Measurements from ENCODE around the gene TAF9B.
"Not testable (repeated sequence)": the region's sequence is repeated elsewhere in the genome, so short reads cannot be mapped to it uniquely, and the experiment has no call there.

The TAF9B gene, protein sequence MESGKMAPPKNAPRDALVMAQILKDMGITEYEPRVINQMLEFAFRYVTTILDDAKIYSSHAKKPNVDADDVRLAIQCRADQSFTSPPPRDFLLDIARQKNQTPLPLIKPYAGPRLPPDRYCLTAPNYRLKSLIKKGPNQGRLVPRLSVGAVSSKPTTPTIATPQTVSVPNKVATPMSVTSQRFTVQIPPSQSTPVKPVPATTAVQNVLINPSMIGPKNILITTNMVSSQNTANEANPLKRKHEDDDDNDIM

DNA sequence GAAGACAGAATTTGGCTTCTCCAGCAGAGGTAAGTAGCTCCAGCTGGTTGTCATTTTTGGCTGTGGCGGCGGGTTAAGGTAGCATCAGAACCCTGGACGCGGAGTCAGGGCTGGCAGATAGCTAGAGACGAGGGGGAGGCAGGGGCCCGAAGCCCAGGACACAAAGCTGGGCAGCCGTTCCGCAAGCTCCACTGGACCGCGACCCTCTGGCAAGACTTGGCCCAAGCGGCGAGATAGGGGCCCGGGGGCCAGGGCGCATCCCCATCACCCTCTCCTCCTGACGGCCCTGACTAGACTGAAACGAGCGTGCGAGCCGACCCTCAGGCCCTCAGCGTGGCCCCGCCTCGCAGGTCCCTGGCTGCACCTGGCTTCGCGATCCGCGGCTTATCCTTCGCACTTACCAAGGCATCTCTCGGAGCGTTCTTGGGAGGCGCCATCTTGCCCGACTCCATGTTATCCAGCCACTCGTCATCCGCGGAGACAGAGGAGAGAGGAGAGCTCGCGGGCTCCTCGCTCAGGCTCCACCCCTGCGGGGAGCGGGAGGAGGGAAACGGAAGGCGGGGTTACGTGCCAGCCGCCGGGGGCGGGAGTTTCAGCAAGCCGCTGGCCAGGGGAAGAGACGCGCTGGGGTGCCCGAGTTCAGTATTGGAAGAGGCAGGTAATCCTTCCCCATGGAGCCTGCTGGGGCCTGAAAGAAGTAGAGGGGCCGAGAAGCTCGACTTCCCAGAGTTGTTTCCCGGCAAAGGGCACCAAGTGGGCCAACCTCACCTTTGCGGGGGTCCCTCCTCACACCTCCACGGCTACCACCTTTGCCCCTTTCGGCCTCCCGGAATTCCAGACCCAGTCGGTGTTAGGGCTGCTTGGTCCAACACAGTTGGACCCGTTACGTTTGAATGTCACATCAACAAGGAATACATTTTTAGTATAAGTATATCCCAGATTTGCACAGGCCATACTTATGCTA is at the start of gene TAF9B:
Gene TAF9B, minus strand, starts transcription at position 491 of the 964 bp plus-strand sequence. Its CDS starts 39 bp downstream, at position 452.
- in situ Hi-C loops (cut with HindIII; ENCODE audit: low sequenced_read_pairs), result no loop called here

DNA sequence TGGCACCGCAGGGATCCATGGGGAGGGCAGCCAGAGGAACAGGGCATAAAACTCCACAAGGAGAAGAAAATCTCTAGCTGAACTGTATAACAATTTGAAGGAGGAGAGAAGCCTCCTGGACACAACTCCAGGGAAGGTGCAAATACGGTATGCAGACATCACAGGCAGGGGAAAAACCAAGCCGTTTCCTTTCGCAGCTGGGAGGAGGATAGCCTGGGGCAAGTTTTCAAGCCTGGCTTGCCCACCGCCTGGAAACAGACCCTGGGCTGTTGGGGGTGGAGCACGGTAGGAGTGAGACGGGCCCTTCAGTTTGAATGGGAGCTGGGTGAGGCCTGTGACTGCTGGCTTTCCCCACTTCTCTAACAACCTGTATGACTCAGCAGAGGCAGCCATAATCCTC is 43.4 kb upstream of the TAF9B start:
- H3K4me3 ChIP-seq (ENCODE audit: low read depth, low read length), result no peak overlapping the region

More for the DNA sequence above, at the start of gene TAF9B:
- peak; percentile 53 for DNase-seq (ENCODE audit: low read depth)
- peak within 1 kb of the TSS; percentile 75 for H3K4me3 ChIP-seq (ENCODE audit: low read depth, low read length)
- TF ChIP-seq, protein P1, sequence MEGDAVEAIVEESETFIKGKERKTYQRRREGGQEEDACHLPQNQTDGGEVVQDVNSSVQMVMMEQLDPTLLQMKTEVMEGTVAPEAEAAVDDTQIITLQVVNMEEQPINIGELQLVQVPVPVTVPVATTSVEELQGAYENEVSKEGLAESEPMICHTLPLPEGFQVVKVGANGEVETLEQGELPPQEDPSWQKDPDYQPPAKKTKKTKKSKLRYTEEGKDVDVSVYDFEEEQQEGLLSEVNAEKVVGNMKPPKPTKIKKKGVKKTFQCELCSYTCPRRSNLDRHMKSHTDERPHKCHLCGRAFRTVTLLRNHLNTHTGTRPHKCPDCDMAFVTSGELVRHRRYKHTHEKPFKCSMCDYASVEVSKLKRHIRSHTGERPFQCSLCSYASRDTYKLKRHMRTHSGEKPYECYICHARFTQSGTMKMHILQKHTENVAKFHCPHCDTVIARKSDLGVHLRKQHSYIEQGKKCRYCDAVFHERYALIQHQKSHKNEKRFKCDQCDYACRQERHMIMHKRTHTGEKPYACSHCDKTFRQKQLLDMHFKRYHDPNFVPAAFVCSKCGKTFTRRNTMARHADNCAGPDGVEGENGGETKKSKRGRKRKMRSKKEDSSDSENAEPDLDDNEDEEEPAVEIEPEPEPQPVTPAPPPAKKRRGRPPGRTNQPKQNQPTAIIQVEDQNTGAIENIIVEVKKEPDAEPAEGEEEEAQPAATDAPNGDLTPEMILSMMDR (IDR thresholded peaks at IDR 0.05; ENCODE audit: low read depth, low read length, missing control alignments), result no peak

DNA sequence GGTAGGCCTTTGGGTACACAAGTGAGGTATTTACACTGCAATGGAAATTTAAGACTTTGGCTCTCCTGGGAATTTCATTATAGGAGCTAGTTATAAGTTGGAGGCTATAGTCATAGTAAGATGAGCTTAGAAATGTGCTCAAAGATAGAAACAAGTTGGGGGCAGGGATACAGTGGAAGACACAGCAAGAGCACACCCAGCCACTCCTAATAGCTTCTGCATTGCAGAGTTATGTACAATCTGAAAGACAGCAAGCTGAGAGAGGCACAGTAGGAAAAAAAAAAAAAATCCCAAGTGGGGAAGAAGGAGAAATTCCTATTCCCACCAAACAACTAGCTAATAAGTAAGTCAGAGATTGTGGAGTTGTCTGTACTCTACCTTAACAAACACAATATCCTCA is 41.9 kb upstream of the TAF9B start:
- TF ChIP-seq, protein P1 (IDR thresholded peaks at IDR 0.05; ENCODE audit: low read depth, low read length, missing control alignments), result no peak
- DNase-seq (ENCODE audit: low read depth), result no peak
- no peak overlapping the region for H3K4me3 ChIP-seq (ENCODE audit: low read depth, low read length)
- in situ Hi-C loops (cut with HindIII; ENCODE audit: low sequenced_read_pairs), result no loop called here

More for the DNA sequence above, 43.4 kb upstream of the TAF9B start:
- in situ Hi-C loops (cut with HindIII; ENCODE audit: low sequenced_read_pairs), result no loop called here
- TF ChIP-seq, protein P1 (IDR thresholded peaks at IDR 0.05; ENCODE audit: low read depth, low read length, missing control alignments), result no peak
- DNase-seq (ENCODE audit: low read depth), result no peak

DNA sequence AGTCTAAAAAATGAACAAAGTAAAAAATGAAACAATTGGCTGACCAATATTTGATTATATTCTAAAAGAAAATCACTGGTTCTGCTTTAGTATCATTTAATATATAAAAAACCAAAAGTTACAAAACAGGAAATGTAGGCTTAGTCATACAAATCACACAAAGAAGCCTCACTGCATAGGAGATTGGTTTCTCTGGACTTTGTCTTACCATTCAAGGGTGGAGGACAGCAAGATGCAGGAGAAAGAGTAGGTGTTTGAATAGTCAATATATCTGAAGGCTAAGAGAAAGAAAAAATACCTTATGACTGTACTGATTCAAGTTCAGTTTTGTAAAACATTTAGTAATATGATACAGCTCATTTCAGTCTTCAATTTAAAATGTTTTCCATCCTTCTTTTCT is 28.6 kb upstream of the TAF9B start:
- no peak for DNase-seq (ENCODE audit: low read depth)
- in situ Hi-C loops (cut with HindIII; ENCODE audit: low sequenced_read_pairs), result no loop called here

DNA sequence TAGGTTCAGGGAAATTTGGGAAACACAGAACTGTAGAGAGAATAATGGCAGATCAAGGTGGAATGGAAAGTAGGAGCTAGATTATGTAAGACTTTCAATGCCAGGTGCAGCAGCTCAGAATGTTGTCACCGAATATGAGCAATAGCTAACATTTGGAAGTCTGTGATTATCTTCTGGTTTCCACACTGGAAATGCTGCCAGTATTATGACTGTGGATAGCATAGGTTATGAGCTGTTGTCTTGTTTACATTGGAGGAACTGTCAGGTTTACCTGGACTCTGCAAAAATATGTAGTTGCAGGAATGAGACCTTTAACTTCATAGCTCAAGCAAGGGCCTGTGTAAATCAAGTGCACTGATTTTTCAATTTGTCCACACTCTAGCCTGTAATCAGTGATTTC is 26.0 kb upstream of the TAF9B start:
- TF ChIP-seq, protein P1 (IDR thresholded peaks at IDR 0.05; ENCODE audit: low read depth, low read length, missing control alignments), result no peak
- H3K4me3 ChIP-seq (ENCODE audit: low read depth, low read length), result no peak overlapping the region
- no peak for DNase-seq (ENCODE audit: low read depth)
- in situ Hi-C loops (cut with HindIII; ENCODE audit: low sequenced_read_pairs), result no loop called here

More for the DNA sequence above, 28.6 kb upstream of the TAF9B start:
- TF ChIP-seq, protein P1 (IDR thresholded peaks at IDR 0.05; ENCODE audit: low read depth, low read length, missing control alignments), result no peak
- H3K4me3 ChIP-seq (ENCODE audit: low read depth, low read length), result no peak overlapping the region

DNA sequence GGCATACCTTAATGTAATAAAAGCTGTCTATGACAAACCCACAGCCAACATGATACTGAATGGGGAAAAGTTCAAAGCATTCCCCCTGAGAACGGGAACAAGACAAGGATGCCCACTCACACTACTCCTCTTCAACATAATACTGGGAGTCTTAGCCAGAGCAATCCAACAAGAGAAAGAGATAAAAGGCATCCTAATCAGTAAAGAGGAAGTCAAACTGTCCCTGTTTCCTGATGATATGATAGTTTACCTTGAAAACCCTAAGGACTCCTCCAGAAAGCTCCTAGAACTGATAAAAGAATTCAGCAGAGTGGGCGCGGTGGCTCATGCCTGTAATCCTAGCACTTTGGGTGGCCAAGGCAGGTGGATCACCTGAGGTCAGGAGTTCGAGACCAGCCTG is 23.7 kb upstream of the TAF9B start:
- in situ Hi-C loops (cut with HindIII; ENCODE audit: low sequenced_read_pairs); DNase-seq (ENCODE audit: low read depth); H3K4me3 ChIP-seq (ENCODE audit: low read depth, low read length): not testable (repeated sequence)

DNA sequence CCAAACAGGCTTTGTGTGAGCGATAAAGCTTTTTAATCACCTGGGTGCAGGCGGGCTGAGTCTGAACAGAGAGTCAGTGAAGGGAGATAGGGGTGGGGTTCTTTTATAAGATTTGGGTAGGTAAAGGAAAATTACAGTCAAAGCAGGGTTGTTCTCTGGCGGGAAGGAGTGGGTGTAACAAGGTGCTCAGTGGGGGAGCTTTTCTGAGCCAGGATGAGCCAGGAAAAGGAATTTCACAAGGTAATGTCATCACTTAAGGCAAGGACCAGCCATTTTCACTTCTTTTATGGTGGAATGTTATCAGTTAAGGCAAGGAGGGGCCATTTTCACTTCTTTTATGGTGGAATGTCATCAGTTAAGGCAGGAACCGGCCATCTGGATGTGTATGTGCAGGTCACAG is 21.3 kb upstream of the TAF9B start:
- H3K4me3 ChIP-seq (ENCODE audit: low read depth, low read length); in situ Hi-C loops (cut with HindIII; ENCODE audit: low sequenced_read_pairs); DNase-seq (ENCODE audit: low read depth): not testable (repeated sequence)

DNA sequence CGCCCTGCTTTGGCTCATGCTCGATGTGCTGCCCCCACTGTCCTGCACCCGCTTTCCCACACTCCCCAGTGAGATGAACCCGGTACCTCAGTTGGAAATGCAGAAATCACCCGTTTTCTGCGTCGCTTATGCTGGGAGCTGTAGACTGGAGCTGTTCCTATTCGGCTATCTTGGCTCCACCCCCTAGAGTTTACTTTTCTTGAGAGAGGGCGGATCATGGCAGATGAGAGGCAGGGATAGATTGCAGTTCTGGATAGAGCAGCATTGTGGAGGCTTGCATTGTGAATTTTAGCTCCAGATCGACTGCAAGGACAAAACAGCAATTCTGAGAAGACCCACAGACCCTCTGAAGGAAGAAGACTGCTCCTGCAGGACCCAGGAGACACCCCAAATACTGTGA is 18.4 kb upstream of the TAF9B start:
- in situ Hi-C loops (cut with HindIII; ENCODE audit: low sequenced_read_pairs); H3K4me3 ChIP-seq (ENCODE audit: low read depth, low read length); DNase-seq (ENCODE audit: low read depth): not testable (repeated sequence)

DNA sequence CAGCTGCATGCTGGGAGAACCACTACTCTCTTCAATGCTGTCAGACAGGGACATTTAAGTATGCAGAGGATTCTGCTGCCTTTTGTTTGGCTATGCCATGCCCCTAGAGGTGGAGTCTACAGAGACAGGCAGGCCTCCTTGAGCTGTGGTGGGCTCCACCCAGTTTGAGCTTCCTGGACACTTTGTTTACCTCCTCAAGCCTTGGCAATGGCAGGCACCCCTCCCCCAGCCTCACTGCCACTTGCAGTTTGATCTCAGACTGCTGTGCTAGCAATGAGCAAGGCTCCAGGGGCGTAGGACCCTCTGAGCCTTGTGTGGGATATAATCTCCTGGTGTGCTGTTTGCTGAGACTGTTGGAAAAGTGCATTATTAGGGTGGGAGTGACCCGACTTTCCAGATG is 17.9 kb upstream of the TAF9B start:
- not testable (repeated sequence) for DNase-seq (ENCODE audit: low read depth); H3K4me3 ChIP-seq (ENCODE audit: low read depth, low read length)

DNA sequence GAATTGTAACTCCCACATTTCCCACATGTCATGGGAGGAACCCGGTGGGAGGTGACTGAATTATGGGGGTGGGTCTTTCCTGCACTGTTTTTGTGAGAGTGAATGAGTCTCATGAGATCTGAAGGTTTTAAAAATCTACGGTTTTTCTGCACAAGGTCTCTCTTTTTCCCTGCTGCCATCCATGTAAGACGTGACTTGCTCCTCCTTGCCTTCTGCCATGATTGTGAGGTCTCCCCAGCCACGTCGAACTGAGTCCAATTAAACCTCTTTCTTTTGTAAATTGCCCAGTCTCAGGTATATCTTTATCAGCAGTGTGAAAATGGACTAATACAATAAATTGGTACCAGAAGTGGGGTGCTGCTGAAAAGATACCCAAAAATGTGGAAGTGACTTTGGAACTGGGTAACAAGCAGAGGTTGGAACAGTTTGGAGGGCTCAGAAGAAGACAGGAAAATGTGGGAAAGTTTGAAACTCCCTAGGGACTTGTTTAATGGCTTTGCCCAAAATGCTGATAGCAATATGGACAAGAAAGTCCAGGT is 7.6 kb upstream of the TAF9B start:
- in situ Hi-C loops (cut with HindIII; ENCODE audit: low sequenced_read_pairs); H3K4me3 ChIP-seq (ENCODE audit: low read depth, low read length); DNase-seq (ENCODE audit: low read depth): not testable (repeated sequence)

More for the DNA sequence above, 17.9 kb upstream of the TAF9B start:
- in situ Hi-C loops (cut with HindIII; ENCODE audit: low sequenced_read_pairs), result not testable (repeated sequence)

All from astrocyte of the cerebellum (primary cell).